ENCODE data around the gene VGLL4. TPM values are rescaled to one million over a fixed set of nuclear protein-coding genes. Genes with fewer than 3 reads are reported as not detected.

VGLL4 gene
- total RNA-seq, 1 donor from 2014 or later, result 57.5 TPM

- DNase-seq (ENCODE audit: low spot score), result no peak
Measured at GRCh38 chr3:11509173-11510000, 134.3 kb downstream of the VGLL4 start.

- DNase-seq (ENCODE audit: low spot score), result no peak
Measured at GRCh38 chr3:11508346-11509172, 135.2 kb downstream of the VGLL4 start.

- no peak for DNase-seq (ENCODE audit: low spot score)
Measured at GRCh38 chr3:11507719-11508118, 136.0 kb downstream of the VGLL4 start.

Other genes with a start within 250 kb of the VGLL4 start
- 19.7 TPM for gene TAMM41, start 203.0 kb upstream of the VGLL4 start, total RNA-seq